Effector CD8-positive, alpha-beta T cell (primary cell): ENCODE measurements around the gene PIR.

Experiments
- DNase-seq: peaks from one replicate; lab custom pipeline; 2025; lab: John Stamatoyannopoulos, UW

PIR gene

GRCh38 chrX:15416133-15416993, 76.8 kb downstream of the PIR start:
- DNase-seq, result no peak

- DNase-seq, result no peak
Observed at GRCh38 chrX:15413101-15413500, 80.0 kb downstream of the PIR start.

- DNase-seq, result no peak
Observed at GRCh38 chrX:15410947-15411346, 82.2 kb downstream of the PIR start.

GRCh38 chrX:15410430-15410829, 82.7 kb downstream of the PIR start:
- no peak for DNase-seq

- DNase-seq, result no peak
Observed at GRCh38 chrX:15405846-15406245, 87.3 kb downstream of the PIR start.

- DNase-seq, result no peak
Observed at GRCh38 chrX:15404401-15405096, 88.6 kb downstream of the PIR start.

GRCh38 chrX:15401378-15401777, 91.8 kb downstream of the PIR start:
- no peak for DNase-seq

- no peak for DNase-seq
Observed at GRCh38 chrX:15399962-15400391, 93.2 kb downstream of the PIR start.

GRCh38 chrX:15398874-15399273, 94.3 kb downstream of the PIR start:
- DNase-seq, result no peak

GRCh38 chrX:15395789-15396188, 97.3 kb downstream of the PIR start:
- no peak for DNase-seq

- DNase-seq, result no peak
Observed at GRCh38 chrX:15391850-15392249, 101.3 kb downstream of the PIR start.

GRCh38 chrX:15384304-15384703, 108.8 kb downstream of the PIR start, which contains the start of gene VEGFD:
TSS of gene VEGFD (minus strand) at chrX:15384413. CDS start at chrX:15383946, 467 bp downstream.
- DNase-seq, result no peak

GRCh38 chrX:15382813-15383212, 110.3 kb downstream of the PIR start:
- no peak for DNase-seq

GRCh38 chrX:15376956-15377355, 116.2 kb downstream of the PIR start:
- no peak for DNase-seq

- no peak for DNase-seq
Observed at GRCh38 chrX:15373976-15374375, 119.2 kb downstream of the PIR start.

- no peak for DNase-seq
Observed at GRCh38 chrX:15366506-15367352, 126.4 kb downstream of the PIR start.

GRCh38 chrX:15359701-15360100, 133.4 kb downstream of the PIR start:
- DNase-seq, result no peak

- DNase-seq, result no peak
Observed at GRCh38 chrX:15358533-15358932, 134.6 kb downstream of the PIR start.

GRCh38 chrX:15356444-15356843, 136.7 kb downstream of the PIR start:
- DNase-seq, result no peak

- DNase-seq, result no peak
Observed at GRCh38 chrX:15350329-15350996, 142.7 kb downstream of the PIR start.

GRCh38 chrX:15349046-15349445, 144.1 kb downstream of the PIR start:
- no peak for DNase-seq

- no peak for DNase-seq
Observed at GRCh38 chrX:15345976-15346375, 147.2 kb downstream of the PIR start.
